B cell (primary cell): ENCODE data around the gene SNX20. TPM values are rescaled to one million over a fixed set of nuclear protein-coding genes. Genes with fewer than 3 reads are reported as not detected.
A peak's percentile ranks its signal among the peaks of the same experiment; 100 is the strongest.

ENCODE experiments used
- ATAC-seq: fragments of 200-7000 bp; cut with Tn5 transposase; one replicate; pipeline ENCODE4 v1.10.0; 2021; ENCODE audit warnings: low read depth, mild to moderate bottlenecking, moderate number of reproducible peaks, moderate library complexity
- CTCF ChIA-PET: fragments of 350-600 bp; sonication (Branson Sonifier 250); formaldehyde crosslinking; loops from one replicate; lab custom pipeline; 2021; ENCODE audit warnings: antibody characterized with exemption, inconsistent platforms; lab: Charles Lee
- POLR2A ChIA-PET: fragments of 350-600 bp; sonication (Branson Sonifier 250); formaldehyde crosslinking; loops from one replicate; lab custom pipeline; 2021; ENCODE audit warnings: antibody characterized with exemption; lab: Charles Lee
- DNase-seq: peaks from one replicate; pipeline ENCODE4 v3.0.0; 2013
- H2AFZ ChIP-seq: 2 replicates; pipeline ENCODE4 v1.6.1; 2012; ENCODE audit warnings: mild to moderate bottlenecking, low read depth, low read length; ENCODE audit not compliant: insufficient read depth, poor library complexity, severe bottlenecking
- H3K27ac ChIP-seq, 2 donors: 1 replicate in 1 of 2; 2 replicates in 1 of 2; pipeline ENCODE4 v1.5.1; 2012 to 2013; ENCODE audit warnings: low read length in 2 of 2, mild to moderate bottlenecking in 2 of 2, moderate library complexity in 1 of 2
- H3K27me3 ChIP-seq, 4 experiments: fragments of 200-600 bp in 1 of 4; sonication (generic) in 1 of 4; replicated peaks in 1 of 4; 1 replicate in 2 of 4; 2 replicates in 2 of 4; pipeline versions ENCODE4 v1.6.1 to v1.7.0; 2013 to 2016; ENCODE audit warnings: low read length in 3 of 4, mild to moderate bottlenecking in 2 of 4, mixed read lengths in 1 of 4, moderate library complexity in 1 of 4; ENCODE audit not compliant: insufficient read depth in 4 of 4, control insufficient read depth in 3 of 4; ENCODE audit errors: control extremely low read depth in 1 of 4
- H3K36me3 ChIP-seq, 2 experiments: replicated peaks in 1 of 2; 1 replicate in 1 of 2; 2 replicates in 1 of 2; pipeline versions ENCODE4 v1.6.1 to v1.7.1; 2013; ENCODE audit warnings: low read length in 1 of 2; ENCODE audit not compliant: insufficient read depth in 2 of 2, control insufficient read depth in 1 of 2; ENCODE audit errors: control extremely low read depth in 1 of 2, extremely low read depth in 1 of 2
- H3K4me1 ChIP-seq, 2 donors: fragments of 200-600 bp in 1 of 2; sonication (generic) in 1 of 2; 1 replicate in 1 of 2; 2 replicates in 1 of 2; pipeline versions ENCODE4 v1.5.1 to v1.6.1; 2013 to 2017; ENCODE audit warnings: low read length in 2 of 2; ENCODE audit not compliant: control insufficient read depth in 2 of 2, insufficient read depth in 2 of 2
- H3K4me2 ChIP-seq: replicated peaks from 2 replicates; pipeline ENCODE3; 2012; ENCODE audit warnings: mild to moderate bottlenecking, low read depth, low read length; ENCODE audit not compliant: poor library complexity, severe bottlenecking
- H3K4me3 ChIP-seq, 5 experiments: fragments of 200-600 bp in 1 of 5; sonication (generic) in 1 of 5; 1 replicate in 3 of 5; 2 replicates in 2 of 5; pipeline versions ENCODE4 v1.5.1 to v1.7.0; 2011 to 2016; ENCODE audit warnings: low read length in 4 of 5, mild to moderate bottlenecking in 4 of 5, low read depth in 2 of 5, control low read depth in 1 of 5, moderate library complexity in 1 of 5; ENCODE audit not compliant: insufficient read depth in 1 of 5; ENCODE audit errors: control extremely low read depth in 1 of 5, extremely low read depth in 1 of 5
- H3K79me2 ChIP-seq: fragments of 200-600 bp; sonication (generic); one replicate; pipeline ENCODE4 v1.6.0; 2016; ENCODE audit warnings: low read length; ENCODE audit not compliant: control insufficient read depth, insufficient read depth
- H3K9ac ChIP-seq: fragments of 200-600 bp; sonication (generic); 2 replicates; pipeline ENCODE4 v1.6.1; 2017; ENCODE audit warnings: mild to moderate bottlenecking, low read length, moderate library complexity
- H3K9me3 ChIP-seq, 3 donors: one replicate each; pipeline versions ENCODE4 v1.6.1 to v1.7.1; 2013; ENCODE audit warnings: low read length in 2 of 3; ENCODE audit not compliant: control insufficient read depth in 2 of 3, insufficient read depth in 1 of 3; ENCODE audit errors: control extremely low read depth in 1 of 3
- H4K20me1 ChIP-seq: 2 replicates; pipeline ENCODE4 v1.6.0; 2012; ENCODE audit warnings: mild to moderate bottlenecking, low read length; ENCODE audit not compliant: insufficient read depth, control insufficient read depth, poor library complexity, severe bottlenecking
- H3K27ac Mint-ChIP-seq: one replicate; pipeline ENCODE4 v1.8.0; 2021; ENCODE audit warnings: mixed read lengths
- H3K27me3 Mint-ChIP-seq: one replicate; pipeline ENCODE4 v1.8.0; 2021; ENCODE audit warnings: mixed read lengths
- H3K4me1 Mint-ChIP-seq: one replicate; pipeline ENCODE4 v1.8.0; 2021; ENCODE audit warnings: mixed read lengths
- H3K4me3 Mint-ChIP-seq: one replicate; pipeline ENCODE4 v1.8.0; 2021; ENCODE audit warnings: mixed read lengths
- H3K9me3 Mint-ChIP-seq: one replicate; pipeline ENCODE4 v1.8.0; 2022; ENCODE audit warnings: mixed read lengths; ENCODE audit not compliant: insufficient read depth
- EZH2 ChIP-seq: IDR thresholded peaks from 2 replicates; pipeline ENCODE4 v1.6.1; 2012; ENCODE audit warnings: borderline replicate concordance, low read depth, mild to moderate bottlenecking, moderate library complexity, low read length; ENCODE audit not compliant: insufficient read depth, poor library complexity, severe bottlenecking
- WGBS: methylation state at CpG from one replicate; pipeline ENCODE4 v1.1.5; 2013; ENCODE audit warnings: missing lambda C conversion rate; ENCODE audit not compliant: insufficient coverage; 5-methylcytosine and 5-hydroxymethylcytosine counted together
- intact Hi-C: fragments of 100-400 bp; cut with micrococcal nuclease; formaldehyde crosslinking; loops from one replicate; pipeline ENCODE4 v1.10.0; 2022
- polyA plus RNA-seq: library from polyadenylated mRNA; depleted of rRNA; stranded (reverse); fragments of >200 nt; gene quantifications from 2 replicates; pipeline ENCODE4 v1.2.3, GENCODE V29; 2012
- total RNA-seq, 2 donors: library from RNA; stranded (reverse); fragments of 120-200 nt in 1 of 2; gene quantifications; 1 replicate in 1 of 2; 2 replicates in 1 of 2; pipeline versions ENCODE4 v1.2.3 to v1.2.4, GENCODE V29; 2013 to 2022
- TF ChIP-seq, protein P1 (sequence below): fragments of 200-600 bp; IDR thresholded peaks from one replicate; pipeline ENCODE4 v1.8.0; 2022; ENCODE audit warnings: antibody characterized with exemption, mild to moderate bottlenecking

SNX20 gene
- total and polyA plus RNA-seq, 2 donors (not counting 1 experiment from before 2014, with no cell fraction given) = 34.7 to 43.0 TPM

DNA sequence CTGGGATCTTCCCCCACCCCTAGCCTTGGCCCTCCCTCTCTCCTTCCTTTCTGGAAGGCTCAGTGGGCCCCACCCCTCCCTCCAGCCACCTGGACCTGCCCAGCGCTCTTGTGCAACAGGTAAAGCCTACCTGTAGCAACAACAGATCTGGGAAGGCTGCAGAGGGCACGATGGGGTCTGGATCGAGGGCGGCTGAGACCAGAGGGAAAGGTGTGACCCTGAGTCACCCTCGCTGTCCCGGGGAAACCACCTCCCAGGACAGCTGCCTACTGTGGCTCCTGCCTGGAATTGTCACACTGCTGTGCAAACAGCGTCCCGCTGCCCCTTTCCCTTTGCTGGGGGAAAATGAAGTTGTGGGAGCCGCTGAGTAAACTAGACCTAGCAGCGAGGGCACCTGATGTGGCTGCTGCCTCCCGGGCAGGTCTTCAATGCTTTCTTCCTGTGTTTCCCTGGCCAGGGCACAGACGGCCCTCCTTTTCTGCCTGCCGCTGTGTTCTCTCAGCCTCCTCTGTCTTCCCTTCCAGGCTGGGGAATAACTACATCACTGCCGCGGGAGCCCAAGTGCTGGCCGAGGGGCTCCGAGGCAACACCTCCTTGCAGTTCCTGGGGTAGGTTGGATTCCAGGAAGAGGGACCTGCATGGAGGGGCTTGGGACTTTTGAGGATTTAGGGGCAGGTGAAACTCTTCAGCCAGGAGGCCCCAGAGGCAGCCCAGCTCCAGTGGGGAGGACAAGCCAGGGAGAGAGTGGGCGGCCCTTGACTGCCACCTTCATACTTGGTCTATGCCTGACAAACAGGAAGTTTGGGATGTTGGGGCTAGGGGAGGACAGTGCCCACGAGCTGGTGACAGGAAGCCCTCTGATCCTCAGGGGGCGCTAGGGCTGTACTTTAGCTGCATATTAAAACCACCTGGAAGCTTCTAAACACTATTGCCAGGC is 38.6 kb upstream of the SNX20 start:
- no peaks in the 10 kb centered on the region for H3K36me3 ChIP-seq
- H3K9me3 ChIP-seq = peaks cover 0 to 11% (median 5%) of the 10 kb centered on the region in 3 donors
- intact Hi-C loops = no loop called here
- H3K4me1 Mint-ChIP-seq = peaks cover 2% of the 10 kb centered on the region
- H3K4me3 ChIP-seq = no peak overlapping the region
- H4K20me1 ChIP-seq = no peaks in the 10 kb centered on the region
- H3K4me3 Mint-ChIP-seq = no peak overlapping the region
- ChIA-PET CTCF (interaction anchor here (1.2 to 1.5 kb wide), 2 partner anchors 48 to 52 kb away, joined by 3 read pairs; no protein-coding TSS in a partner anchor), POLR2A (no interaction called here)
- peak overlapping the region; percentile 7 for H2AFZ ChIP-seq
- no peak overlapping the region for H3K4me2 ChIP-seq
- no peak overlapping the region for H3K27ac Mint-ChIP-seq
- H3K9ac ChIP-seq = no peak overlapping the region
- no peak for TF ChIP-seq EZH2
- TF ChIP-seq, protein P1, sequence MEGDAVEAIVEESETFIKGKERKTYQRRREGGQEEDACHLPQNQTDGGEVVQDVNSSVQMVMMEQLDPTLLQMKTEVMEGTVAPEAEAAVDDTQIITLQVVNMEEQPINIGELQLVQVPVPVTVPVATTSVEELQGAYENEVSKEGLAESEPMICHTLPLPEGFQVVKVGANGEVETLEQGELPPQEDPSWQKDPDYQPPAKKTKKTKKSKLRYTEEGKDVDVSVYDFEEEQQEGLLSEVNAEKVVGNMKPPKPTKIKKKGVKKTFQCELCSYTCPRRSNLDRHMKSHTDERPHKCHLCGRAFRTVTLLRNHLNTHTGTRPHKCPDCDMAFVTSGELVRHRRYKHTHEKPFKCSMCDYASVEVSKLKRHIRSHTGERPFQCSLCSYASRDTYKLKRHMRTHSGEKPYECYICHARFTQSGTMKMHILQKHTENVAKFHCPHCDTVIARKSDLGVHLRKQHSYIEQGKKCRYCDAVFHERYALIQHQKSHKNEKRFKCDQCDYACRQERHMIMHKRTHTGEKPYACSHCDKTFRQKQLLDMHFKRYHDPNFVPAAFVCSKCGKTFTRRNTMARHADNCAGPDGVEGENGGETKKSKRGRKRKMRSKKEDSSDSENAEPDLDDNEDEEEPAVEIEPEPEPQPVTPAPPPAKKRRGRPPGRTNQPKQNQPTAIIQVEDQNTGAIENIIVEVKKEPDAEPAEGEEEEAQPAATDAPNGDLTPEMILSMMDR = no peak
- H3K27ac ChIP-seq = no peak overlapping the region
- H3K79me2 ChIP-seq = no peaks in the 10 kb centered on the region
- peaks cover 12% of the 10 kb centered on the region for H3K9me3 Mint-ChIP-seq
- no peak for ATAC-seq
- no peaks in the 10 kb centered on the region for H3K27me3 Mint-ChIP-seq
- DNase-seq = no peak
- H3K4me1 ChIP-seq = peaks cover 0 to 4% of the 10 kb centered on the region in 2 donors
- H3K27me3 ChIP-seq = no peaks in the 10 kb centered on the region
- WGBS = 88% methylated on average over 16 of the region's 20 CpGs
